PC-3 (cell line): ENCODE results near the gene GSG1L. TPM values are rescaled to one million over a fixed set of nuclear protein-coding genes. Genes with fewer than 3 reads are reported as not detected.

Experiments used
- ATAC-seq: fragments of 200-7000 bp; cut with Tn5 transposase; 2 replicates; pipeline ENCODE4 v1.9.1; 2020; ENCODE audit warnings: mild to moderate bottlenecking, moderate library complexity
- BruUV-seq: library from RNA; stranded (reverse); fragments of 400-500 nt; replicated peaks from 2 replicates; lab custom pipeline; 2021; lab: Mats Ljungman, UMichigan
- CTCF ChIA-PET: fragments of 300-600 bp; sonication (Branson Sonifier 250); formaldehyde crosslinking; loops from one replicate; lab custom pipeline; 2022; ENCODE audit warnings: antibody characterized with exemption; lab: Charles Lee
- POLR2A ChIA-PET: fragments of 300-600 bp; sonication (Branson Sonifier 250); formaldehyde crosslinking; loops from one replicate; lab custom pipeline; 2022; ENCODE audit warnings: antibody characterized with exemption; ENCODE audit not compliant: unreplicated experiment; lab: Charles Lee
- DNase-seq: peaks from one replicate; pipeline ENCODE4 v3.0.0-alpha.2; 2015
- H2AFZ ChIP-seq: fragments of 300-600 bp; sonication (generic); 2 replicates; pipeline ENCODE4 v1.6.0; 2016; ENCODE audit warnings: antibody characterized with exemption, low read length
- H3F3A ChIP-seq: fragments of 300-600 bp; sonication (generic); one replicate; pipeline ENCODE4 v1.6.0; 2017; ENCODE audit warnings: antibody characterized with exemption, low read length, control low read depth, mild to moderate bottlenecking; ENCODE audit not compliant: unreplicated experiment
- H3K27ac ChIP-seq: fragments of 300-600 bp; sonication (generic); 2 replicates; pipeline ENCODE4 v1.5.1; 2016; ENCODE audit warnings: mild to moderate bottlenecking, low read length
- H3K27me3 ChIP-seq: fragments of 300-600 bp; sonication (generic); 2 replicates; pipeline ENCODE4 v1.6.1; 2016; ENCODE audit warnings: low read length, mixed read lengths
- H3K36me3 ChIP-seq: fragments of 300-600 bp; sonication (generic); 2 replicates; pipeline ENCODE4 v1.6.1; 2016; ENCODE audit warnings: low read depth, mixed run types, low read length, mixed read lengths
- H3K4me1 ChIP-seq: fragments of 300-600 bp; sonication (generic); 2 replicates; pipeline ENCODE4 v1.5.1; 2016; ENCODE audit warnings: low read length; ENCODE audit not compliant: insufficient read depth
- H3K4me2 ChIP-seq: fragments of 300-600 bp; sonication (generic); 2 replicates; pipeline ENCODE4 v1.6.0; 2016; ENCODE audit warnings: low read length
- H3K4me3 ChIP-seq: fragments of 300-600 bp; sonication (generic); 2 replicates; pipeline ENCODE4 v1.5.1; 2016; ENCODE audit warnings: mild to moderate bottlenecking, low read length, mixed read lengths
- H3K79me2 ChIP-seq: fragments of 300-600 bp; sonication (generic); 2 replicates; pipeline ENCODE4 v1.6.1; 2017; ENCODE audit warnings: low read length, mixed read lengths
- H3K9ac ChIP-seq: fragments of 300-600 bp; sonication (generic); 2 replicates; pipeline ENCODE4 v1.6.0; 2016; ENCODE audit warnings: mild to moderate bottlenecking, low read length
- H3K9me2 ChIP-seq: fragments of 300-600 bp; sonication (generic); replicated peaks from 2 replicates; pipeline ENCODE4 v1.6.1; 2016; ENCODE audit warnings: mixed run types, low read length, mixed read lengths
- H3K9me3 ChIP-seq: fragments of 300-600 bp; sonication (generic); 2 replicates; pipeline ENCODE4 v1.6.1; 2016; ENCODE audit warnings: low read length, mixed read lengths
- H4K20me1 ChIP-seq: fragments of 300-600 bp; sonication (generic); 2 replicates; pipeline ENCODE4 v1.6.1; 2016; ENCODE audit warnings: low read length, mixed read lengths
- EZH2 ChIP-seq: fragments of 300-600 bp; sonication (generic); IDR thresholded peaks from one replicate; pipeline ENCODE4 v1.6.1; 2017; ENCODE audit warnings: antibody characterized with exemption, mild to moderate bottlenecking, low read length; ENCODE audit not compliant: unreplicated experiment
- EZH2phosphoT487 ChIP-seq: fragments of 300-600 bp; sonication (generic); IDR thresholded peaks from 2 replicates; pipeline ENCODE4 v1.6.1; 2018; ENCODE audit warnings: mild to moderate bottlenecking, antibody characterized with exemption, low read length, borderline replicate concordance
- intact Hi-C: fragments of 100-400 bp; cut with micrococcal nuclease; formaldehyde crosslinking; loops from 2 replicates; pipeline ENCODE4 v1.9.0; 2023
- total RNA-seq: library from RNA; depleted of rRNA; stranded (reverse); fragments of >200 nt; gene quantifications from 2 replicates; pipeline ENCODE4 v1.2.3, GENCODE V29; 2014
- TF ChIP-seq, protein P1 (sequence below): fragments of 300-600 bp; sonication (generic); conservative IDR thresholded peaks from 2 replicates; pipeline ENCODE4 v1.5.1; 2017; ENCODE audit warnings: antibody characterized with exemption, low read depth, mild to moderate bottlenecking, low read length

The GSG1L gene
- total RNA-seq, 1 experiment from 2014 or later = not detected

DNA sequence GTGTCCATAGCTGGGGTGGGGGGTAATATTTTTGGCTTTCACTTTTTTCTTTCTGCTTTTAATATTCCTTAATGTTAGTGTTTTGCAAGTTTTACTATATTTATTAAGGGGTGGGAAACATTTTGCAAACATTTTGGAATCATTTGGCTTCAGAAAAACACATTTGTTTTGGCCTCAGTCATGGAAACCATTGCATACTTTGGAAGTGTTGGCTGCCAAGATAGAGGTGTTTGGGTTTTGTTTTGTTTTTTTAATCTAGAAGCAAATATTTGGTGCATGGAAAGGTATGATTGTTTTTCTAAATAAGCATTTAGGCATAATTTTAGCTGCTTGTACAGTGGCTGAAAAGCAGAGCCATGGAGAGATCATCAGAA is 270.3 kb downstream of the GSG1L start:
- no peaks in the 10 kb centered on the region for H3K4me1 ChIP-seq
- intact Hi-C loops = no loop called here
- DNase-seq (no peak), ATAC-seq (no peak)
- BruUV-seq = no TSS peak
- H3K9me3 ChIP-seq = no peaks in the 10 kb centered on the region
- no peaks in the 10 kb centered on the region for H4K20me1 ChIP-seq
- ChIA-PET POLR2A (no interaction called here), CTCF (no interaction called here)
- TF ChIP-seq, protein P1, sequence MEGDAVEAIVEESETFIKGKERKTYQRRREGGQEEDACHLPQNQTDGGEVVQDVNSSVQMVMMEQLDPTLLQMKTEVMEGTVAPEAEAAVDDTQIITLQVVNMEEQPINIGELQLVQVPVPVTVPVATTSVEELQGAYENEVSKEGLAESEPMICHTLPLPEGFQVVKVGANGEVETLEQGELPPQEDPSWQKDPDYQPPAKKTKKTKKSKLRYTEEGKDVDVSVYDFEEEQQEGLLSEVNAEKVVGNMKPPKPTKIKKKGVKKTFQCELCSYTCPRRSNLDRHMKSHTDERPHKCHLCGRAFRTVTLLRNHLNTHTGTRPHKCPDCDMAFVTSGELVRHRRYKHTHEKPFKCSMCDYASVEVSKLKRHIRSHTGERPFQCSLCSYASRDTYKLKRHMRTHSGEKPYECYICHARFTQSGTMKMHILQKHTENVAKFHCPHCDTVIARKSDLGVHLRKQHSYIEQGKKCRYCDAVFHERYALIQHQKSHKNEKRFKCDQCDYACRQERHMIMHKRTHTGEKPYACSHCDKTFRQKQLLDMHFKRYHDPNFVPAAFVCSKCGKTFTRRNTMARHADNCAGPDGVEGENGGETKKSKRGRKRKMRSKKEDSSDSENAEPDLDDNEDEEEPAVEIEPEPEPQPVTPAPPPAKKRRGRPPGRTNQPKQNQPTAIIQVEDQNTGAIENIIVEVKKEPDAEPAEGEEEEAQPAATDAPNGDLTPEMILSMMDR = no peak
- no peak for TF ChIP-seq EZH2phosphoT487
- no peaks in the 10 kb centered on the region for H3F3A ChIP-seq
- H3K4me2 ChIP-seq = no peak overlapping the region
- no peaks in the 10 kb centered on the region for H3K27me3 ChIP-seq
- no peak overlapping the region for H2AFZ ChIP-seq
- no peak overlapping the region for H3K4me3 ChIP-seq
- no peaks in the 10 kb centered on the region for H3K9me2 ChIP-seq
- H3K27ac ChIP-seq = no peak overlapping the region
- no peaks in the 10 kb centered on the region for H3K36me3 ChIP-seq
- no peaks in the 10 kb centered on the region for H3K79me2 ChIP-seq
- no peak overlapping the region for H3K9ac ChIP-seq

DNA sequence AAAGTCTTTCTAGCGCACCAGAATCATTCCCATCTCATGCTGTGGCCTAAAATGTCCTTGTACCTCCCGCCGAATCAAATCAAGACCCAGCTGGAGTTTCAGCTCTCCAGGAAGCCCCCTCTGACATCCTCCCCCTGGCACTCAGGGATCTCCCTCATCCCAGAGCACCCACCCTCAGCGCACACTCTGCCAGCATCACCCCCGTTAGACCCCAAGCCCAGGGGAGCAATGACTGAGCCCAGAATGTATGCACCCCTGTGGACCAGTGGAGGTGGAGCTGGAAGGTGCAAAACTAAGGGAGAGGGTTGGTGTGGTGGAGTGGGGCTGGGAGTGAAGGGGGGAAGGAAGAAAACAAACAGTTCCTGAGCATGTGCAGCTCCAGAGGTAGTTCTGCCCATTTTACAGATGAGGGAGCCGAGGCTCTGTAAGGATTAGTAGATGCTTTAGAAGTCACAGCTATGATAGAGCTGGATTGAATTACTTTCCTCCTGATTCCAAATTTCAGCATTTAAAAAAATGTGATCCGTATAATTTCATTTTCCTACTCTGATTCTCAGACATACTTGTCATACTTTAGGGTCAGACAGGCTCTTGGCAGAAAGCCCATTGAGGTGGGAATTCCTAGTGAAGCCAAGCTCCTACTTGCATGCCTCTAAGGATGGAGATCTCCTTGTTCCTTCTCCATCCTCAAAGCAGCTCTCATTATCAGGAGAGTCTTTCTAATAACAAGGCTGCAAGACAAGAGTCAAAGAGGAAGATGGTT is 270.8 kb downstream of the GSG1L start:
- no peak for ATAC-seq
- TF ChIP-seq EZH2 = no peak
- TF ChIP-seq, protein P1 = no peak
- TF ChIP-seq EZH2phosphoT487 = no peak
- POLR2A ChIA-PET = no interaction called here

DNA sequence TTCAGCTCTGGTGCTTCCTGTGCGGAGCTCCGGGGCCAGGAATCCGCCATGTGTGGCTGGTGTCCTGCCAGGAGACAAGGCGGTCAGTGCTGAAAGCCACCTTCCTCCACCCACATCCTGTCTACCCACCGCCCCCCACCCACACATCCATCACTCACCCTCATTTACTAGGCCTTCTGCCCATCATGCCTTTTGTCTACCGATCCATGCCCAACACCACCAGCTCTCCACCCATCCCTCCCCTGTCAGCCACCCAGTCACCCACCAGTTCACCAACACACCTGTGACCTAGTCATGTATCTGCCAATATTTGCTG is 272.2 kb downstream of the GSG1L start:
- Histone ChIP-seq H3K4me3 (no peak overlapping the region), H4K20me1 (no peaks in the 10 kb centered on the region), H3K9ac (no peak overlapping the region), H3K4me2 (no peak overlapping the region), H2AFZ (no peak overlapping the region), H3F3A (no peaks in the 10 kb centered on the region), H3K9me2 (no peaks in the 10 kb centered on the region), H3K9me3 (no peaks in the 10 kb centered on the region), H3K27ac (no peak overlapping the region), H3K4me1 (no peaks in the 10 kb centered on the region), H3K36me3 (no peaks in the 10 kb centered on the region), H3K27me3 (no peaks in the 10 kb centered on the region), H3K79me2 (no peaks in the 10 kb centered on the region)
- TF ChIP-seq EZH2 (no peak), EZH2phosphoT487 (no peak)
- TF ChIP-seq, protein P1 = no peak
- no TSS peak for BruUV-seq
- ChIA-PET POLR2A (no interaction called here), CTCF (no interaction called here)
- DNase-seq = no peak
- intact Hi-C loops = no loop called here
- ATAC-seq = no peak

More for the DNA sequence above, 270.8 kb downstream of the GSG1L start:
- Histone ChIP-seq H3K4me1 (no peaks in the 10 kb centered on the region), H3K4me3 (no peak overlapping the region), H3K79me2 (no peaks in the 10 kb centered on the region), H3K9me3 (no peaks in the 10 kb centered on the region), H3F3A (no peaks in the 10 kb centered on the region), H3K27ac (no peak overlapping the region), H3K9ac (no peak overlapping the region), H4K20me1 (no peaks in the 10 kb centered on the region), H3K9me2 (no peaks in the 10 kb centered on the region), H2AFZ (no peak overlapping the region), H3K27me3 (no peaks in the 10 kb centered on the region), H3K4me2 (no peak overlapping the region), H3K36me3 (no peaks in the 10 kb centered on the region)
- BruUV-seq = no TSS peak
- intact Hi-C loops = no loop called here
- CTCF ChIA-PET = interaction anchor here (0.7 kb wide), 1 partner anchor 74 kb away, joined by 3 read pairs; no protein-coding TSS in a partner anchor
- no peak for DNase-seq
